HG03469 (cell line): ENCODE results near the gene SPDYA.
"Not testable (repeated sequence)": the region's sequence is repeated elsewhere in the genome, so short reads cannot be mapped to it uniquely, and the experiment has no call there.

Experiments used
- ATAC-seq: cut with Tn5 transposase; IDR thresholded peaks from one replicate; pipeline ENCODE4 v1.9.1; 2021; ENCODE audit warnings: mild to moderate bottlenecking, moderate library complexity, moderate number of reproducible peaks; ENCODE audit not compliant: unreplicated experiment

The SPDYA gene

GRCh38 chr2:28810384-28811285 lies at the start of gene SPDYA:
Gene SPDYA, plus strand, starts transcription at chr2:28810834. Its CDS starts 5,181 bp downstream, at chr2:28816015.
- peak; percentile 59 for ATAC-seq

GRCh38 chr2:28761420-28761819 lies 49.2 kb upstream of the SPDYA start:
- no peak for ATAC-seq

- no peak for ATAC-seq
Observed at GRCh38 chr2:28764909-28765711, 45.5 kb upstream of the SPDYA start.

- ATAC-seq = no peak
Observed at GRCh38 chr2:28766070-28766469, 44.6 kb upstream of the SPDYA start.

- ATAC-seq = no peak
Observed at GRCh38 chr2:28767337-28767736, 43.3 kb upstream of the SPDYA start.

- no peak for ATAC-seq
Observed at GRCh38 chr2:28768422-28768821, 42.2 kb upstream of the SPDYA start.

GRCh38 chr2:28768952-28769351 lies 41.7 kb upstream of the SPDYA start:
- no peak for ATAC-seq

- no peak for ATAC-seq
Observed at GRCh38 chr2:28772351-28772750, 38.3 kb upstream of the SPDYA start.

- ATAC-seq = no peak
Observed at GRCh38 chr2:28776471-28776870, 34.2 kb upstream of the SPDYA start.

GRCh38 chr2:28778392-28778791 lies 32.2 kb upstream of the SPDYA start:
- ATAC-seq = no peak

GRCh38 chr2:28779001-28779400 lies 31.6 kb upstream of the SPDYA start:
- no peak for ATAC-seq

GRCh38 chr2:28780496-28780895 lies 30.1 kb upstream of the SPDYA start:
- ATAC-seq = no peak

- no peak for ATAC-seq
Observed at GRCh38 chr2:28782423-28782822, 28.2 kb upstream of the SPDYA start.

- ATAC-seq = not testable (repeated sequence)
Observed at GRCh38 chr2:28784570-28784969, 26.1 kb upstream of the SPDYA start.

GRCh38 chr2:28796620-28797019 lies 14.0 kb upstream of the SPDYA start:
- ATAC-seq = no peak

- no peak for ATAC-seq
Observed at GRCh38 chr2:28801726-28802125, 8.9 kb upstream of the SPDYA start.

- no peak for ATAC-seq
Observed at GRCh38 chr2:28802975-28803429, 7.6 kb upstream of the SPDYA start.

- ATAC-seq = no peak
Observed at GRCh38 chr2:28809927-28810326, 707 bp upstream of the SPDYA start.

- ATAC-seq = no peak
Observed at GRCh38 chr2:28818053-28818452, 7.4 kb downstream of the SPDYA start.

- ATAC-seq = no peak
Observed at GRCh38 chr2:28821295-28821958, 10.8 kb downstream of the SPDYA start.

- ATAC-seq = no peak
Observed at GRCh38 chr2:28822036-28822435, 11.4 kb downstream of the SPDYA start.
